Thoracic aorta (tissue), 2 donors: ENCODE data around the gene IL6ST. TPM values are rescaled to one million over a fixed set of nuclear protein-coding genes. Genes with fewer than 3 reads are reported as not detected.

Source experiments
- ATAC-seq: fragments of 150-250 bp; one replicate; pipeline ENCODE4 v1.8.0; 2017; ENCODE audit warnings: low read depth; ENCODE audit not compliant: insufficient number of reproducible peaks, low FRiP score
- DNase-seq: peaks from one replicate; pipeline ENCODE4 v3.0.0-alpha.2; 2020; ENCODE audit warnings: low spot score
- H3K27ac ChIP-seq, 2 donors: fragments of 200-600 bp; sonication (generic); 1 replicate in 1 of 2; 2 replicates in 1 of 2; pipeline ENCODE4 v1.5.1; 2016; ENCODE audit warnings: mild to moderate bottlenecking in 2 of 2, moderate library complexity in 2 of 2
- H3K27me3 ChIP-seq: fragments of 200-600 bp; sonication (generic); replicated peaks from 2 replicates; pipeline ENCODE4 v1.6.0; 2016; ENCODE audit warnings: mild to moderate bottlenecking; ENCODE audit not compliant: insufficient read depth
- H3K36me3 ChIP-seq: fragments of 200-600 bp; sonication (generic); one replicate; pipeline ENCODE4 v1.5.1; 2016
- H3K4me1 ChIP-seq, 2 donors: fragments of 200-600 bp; sonication (generic); 1 replicate in 1 of 2; 2 replicates in 1 of 2; pipeline versions ENCODE4 v1.5.1 to v1.6.0; 2016; ENCODE audit warnings: low read depth in 2 of 2, mild to moderate bottlenecking in 1 of 2; ENCODE audit not compliant: control insufficient read depth in 1 of 2
- H3K4me3 ChIP-seq: fragments of 200-600 bp; sonication (generic); 2 replicates; pipeline ENCODE4 v1.5.1; 2016; ENCODE audit warnings: mild to moderate bottlenecking
- H3K9me3 ChIP-seq: fragments of 200-600 bp; sonication (generic); 2 replicates; pipeline ENCODE4 v1.5.1; 2016
- CTCF ChIP-seq: fragments of 200-600 bp; sonication (generic); IDR thresholded peaks from one replicate; pipeline ENCODE4 v1.5.1; 2019; ENCODE audit warnings: antibody characterized with exemption
- total RNA-seq, 2 donors: library from RNA; depleted of rRNA; stranded (reverse); fragments of >200 nt; gene quantifications; one replicate each; pipeline versions ENCODE4 v1.1.0 to v1.2.3, GENCODE V29; 2016

The IL6ST gene
- total RNA-seq, 2 donors from 2014 or later = 236 to 490 TPM

DNA sequence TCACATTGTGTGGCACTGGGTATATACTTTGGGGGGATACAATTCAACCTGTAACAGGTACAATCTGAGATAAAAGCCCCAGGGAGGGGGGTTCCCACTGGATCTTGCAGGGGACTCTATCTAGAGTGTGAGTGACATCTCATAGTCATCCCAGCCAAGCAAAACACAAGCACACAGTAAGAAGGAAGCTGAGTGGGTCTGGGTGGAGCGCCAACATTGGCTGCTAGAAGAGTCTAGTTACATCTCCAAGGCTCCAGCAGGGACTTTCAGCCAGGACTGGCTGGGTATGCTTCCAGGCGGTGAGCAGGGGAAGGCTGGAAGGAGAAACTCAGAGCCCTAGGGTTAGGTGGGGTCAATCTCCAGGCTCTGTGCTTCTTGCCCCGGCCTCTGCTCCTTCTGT, 90.6 kb downstream of the IL6ST start:
- no peak overlapping the region for H3K27ac ChIP-seq
- no peaks in the 10 kb centered on the region for H3K27me3 ChIP-seq
- DNase-seq = no peak
- peaks cover 0 to 8% of the 10 kb centered on the region in 2 donors for H3K4me1 ChIP-seq
- no peaks in the 10 kb centered on the region for H3K9me3 ChIP-seq
- H3K36me3 ChIP-seq = no peaks in the 10 kb centered on the region
- TF ChIP-seq CTCF = no peak
- H3K4me3 ChIP-seq = no peak overlapping the region
- no peak for ATAC-seq

- H3K27me3 ChIP-seq = no peaks in the 10 kb centered on the region
- no peak overlapping the region for H3K27ac ChIP-seq
- no peaks in the 10 kb centered on the region for H3K36me3 ChIP-seq
- DNase-seq = no peak
- ATAC-seq = no peak
- peaks cover 0 to 8% of the 10 kb centered on the region in 2 donors for H3K4me1 ChIP-seq
- TF ChIP-seq CTCF = no peak
- no peak overlapping the region for H3K4me3 ChIP-seq
- no peaks in the 10 kb centered on the region for H3K9me3 ChIP-seq
Measured at GRCh38 chr5:55903121-55903701, 91.6 kb downstream of the IL6ST start.

DNA sequence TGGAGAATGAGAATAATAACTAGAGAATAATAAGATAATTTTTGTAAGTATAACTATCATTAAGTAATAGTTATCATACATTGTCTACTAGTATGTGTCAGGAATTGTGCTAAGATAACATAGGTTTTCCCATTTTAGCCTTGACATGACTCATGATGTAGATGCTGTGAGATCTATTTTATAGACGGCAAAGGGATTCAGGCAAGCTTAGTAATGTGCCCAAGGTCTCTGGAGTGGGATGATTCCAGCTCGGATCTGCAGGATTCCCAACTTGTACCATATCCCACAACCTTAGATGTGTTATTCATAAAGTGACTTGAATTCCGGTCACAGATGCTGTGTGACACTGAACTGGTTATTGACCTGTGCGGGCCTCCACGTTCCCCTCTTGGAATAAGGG, 92.1 kb downstream of the IL6ST start:
- no peak overlapping the region for H3K4me3 ChIP-seq
- H3K9me3 ChIP-seq = no peaks in the 10 kb centered on the region
- no peaks in the 10 kb centered on the region for H3K27me3 ChIP-seq
- DNase-seq (no peak), ATAC-seq (no peak)
- H3K4me1 ChIP-seq = peaks cover 0 to 8% of the 10 kb centered on the region in 2 donors
- no peaks in the 10 kb centered on the region for H3K36me3 ChIP-seq
- no peak overlapping the region for H3K27ac ChIP-seq
- TF ChIP-seq CTCF = no peak

GRCh38 chr5:55900776-55901175, 94.0 kb downstream of the IL6ST start:
- no peaks in the 10 kb centered on the region for H3K9me3 ChIP-seq
- no peak for DNase-seq
- TF ChIP-seq CTCF = no peak
- no peak for ATAC-seq
- H3K4me1 ChIP-seq = peaks cover 0 to 8% of the 10 kb centered on the region in 2 donors
- no peaks in the 10 kb centered on the region for H3K36me3 ChIP-seq
- H3K4me3 ChIP-seq = no peak overlapping the region
- no peak overlapping the region for H3K27ac ChIP-seq
- no peaks in the 10 kb centered on the region for H3K27me3 ChIP-seq

- no peaks in the 10 kb centered on the region for H3K9me3 ChIP-seq
- no peak for DNase-seq
- no peak overlapping the region for H3K27ac ChIP-seq
- H3K4me1 ChIP-seq = peaks cover 0 to 8% of the 10 kb centered on the region in 2 donors
- H3K4me3 ChIP-seq = no peak overlapping the region
- no peaks in the 10 kb centered on the region for H3K27me3 ChIP-seq
- ATAC-seq = no peak
- H3K36me3 ChIP-seq = no peaks in the 10 kb centered on the region
- no peak for TF ChIP-seq CTCF
Measured at GRCh38 chr5:55900068-55900467, 94.7 kb downstream of the IL6ST start.
